Hematopoietic multipotent progenitor cell treated with erythropoietin and hydrocortisone succinate and interleukin-3 and kit ligand, for 6 days (in vitro differentiated cells): ENCODE measurements around the gene TOLLIP.
"Not testable (repeated sequence)": the region's sequence is repeated elsewhere in the genome, so short reads cannot be mapped to it uniquely, and the experiment has no call there.

Source experiments
- DNase-seq: peaks from one replicate; pipeline ENCODE4 v3.0.0-alpha.2; 2015

The TOLLIP gene

DNA sequence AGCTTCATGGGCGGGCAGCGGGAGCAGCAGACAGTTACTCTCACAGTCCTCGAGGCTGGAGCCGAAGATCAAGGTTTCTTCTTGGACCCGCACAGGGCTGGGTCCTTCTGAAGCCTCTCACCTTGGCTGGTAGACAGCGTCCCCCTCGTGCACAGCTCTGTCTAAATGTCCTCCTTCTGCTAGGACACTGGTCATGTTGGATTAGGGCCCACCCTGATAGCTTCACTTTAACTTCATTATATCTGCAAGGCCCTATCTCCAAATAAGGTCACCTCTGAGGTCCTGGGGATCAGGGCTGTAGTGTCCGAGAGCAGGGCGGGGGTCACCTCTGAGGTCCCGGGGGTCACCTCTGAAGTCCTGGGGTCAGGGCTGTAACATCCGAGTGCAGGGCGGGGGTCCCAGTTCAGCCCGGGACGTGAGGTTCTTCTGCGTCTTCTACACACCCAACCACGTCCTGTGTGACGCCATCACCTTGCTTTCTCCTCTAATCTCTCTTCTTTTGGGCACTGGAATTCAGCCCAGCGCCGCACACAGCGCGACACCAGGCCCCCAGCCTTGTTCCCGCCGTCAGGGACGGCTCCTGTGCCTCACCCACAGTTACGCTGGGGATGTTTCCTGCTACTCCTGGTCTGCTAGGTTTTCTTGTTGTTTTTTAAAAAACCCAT, 34.1 kb upstream of the TOLLIP start:
- DNase-seq, result no peak

DNA sequence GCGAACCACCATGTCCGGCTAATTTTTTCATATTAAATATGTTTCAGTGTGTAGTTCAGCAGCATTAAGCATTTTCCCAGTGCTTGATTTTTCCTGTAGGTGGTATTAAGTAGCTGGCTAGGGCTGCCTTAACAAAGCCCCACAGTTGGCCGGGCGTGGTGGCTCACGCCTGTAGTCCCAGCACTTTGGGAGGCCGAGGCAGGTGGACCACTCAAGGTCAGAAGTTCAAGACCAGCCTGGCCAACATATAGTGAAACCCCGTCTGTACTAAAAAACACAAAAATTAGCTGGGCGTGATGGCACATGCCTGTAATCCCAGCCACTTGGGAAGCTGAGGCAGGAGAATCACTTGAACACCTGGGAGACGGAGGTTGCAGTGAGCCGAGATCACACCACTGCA, 33.5 kb upstream of the TOLLIP start:
- DNase-seq, result no peak

DNA sequence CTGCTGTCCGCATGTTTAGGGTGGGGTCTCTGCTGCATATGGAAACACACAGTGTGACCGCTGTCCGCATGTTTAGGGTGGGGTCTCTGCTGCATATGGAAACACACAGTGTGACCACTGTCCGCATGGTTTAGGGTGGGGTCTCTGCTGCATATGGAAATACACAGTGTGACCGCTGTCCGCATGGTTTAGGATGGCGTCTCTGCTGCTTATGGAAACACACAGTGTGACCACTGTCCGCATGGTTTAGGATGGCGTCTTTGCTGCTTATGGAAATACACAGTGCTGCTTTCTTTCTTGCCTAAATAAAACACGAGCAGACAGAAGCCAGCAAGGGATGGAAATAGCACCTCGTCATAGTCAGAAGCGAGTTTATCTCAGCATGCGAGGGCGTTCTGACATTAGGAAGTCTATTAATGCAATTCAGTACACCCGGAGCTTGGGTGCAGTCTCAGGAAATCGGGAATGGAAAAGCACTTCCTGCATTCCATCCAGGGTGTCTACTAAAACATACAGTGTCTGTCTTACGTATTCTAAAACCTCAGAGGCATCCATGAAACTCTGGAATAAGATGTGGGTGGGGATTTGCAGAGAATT, 32.6 kb upstream of the TOLLIP start:
- DNase-seq, result peak; percentile 20

DNA sequence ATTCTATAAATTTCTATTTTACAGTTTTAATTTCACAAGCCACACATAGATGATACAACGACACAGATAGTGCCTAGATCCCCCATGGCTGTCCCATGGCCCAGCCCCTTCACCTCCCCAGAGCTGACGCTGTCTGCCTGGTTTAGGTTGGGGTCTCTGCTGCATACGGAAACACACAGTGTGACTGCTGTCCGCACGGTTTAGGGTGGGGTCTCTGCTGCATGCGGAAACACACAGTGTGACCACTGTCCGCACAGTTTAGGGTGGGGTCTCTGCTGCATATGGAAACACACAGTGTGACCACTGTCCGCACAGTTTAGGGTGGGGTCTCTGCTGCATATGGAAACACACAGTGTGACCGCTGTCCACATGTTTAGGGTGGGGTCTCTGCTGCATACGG, 31.8 kb upstream of the TOLLIP start:
- not testable (repeated sequence) for DNase-seq

DNA sequence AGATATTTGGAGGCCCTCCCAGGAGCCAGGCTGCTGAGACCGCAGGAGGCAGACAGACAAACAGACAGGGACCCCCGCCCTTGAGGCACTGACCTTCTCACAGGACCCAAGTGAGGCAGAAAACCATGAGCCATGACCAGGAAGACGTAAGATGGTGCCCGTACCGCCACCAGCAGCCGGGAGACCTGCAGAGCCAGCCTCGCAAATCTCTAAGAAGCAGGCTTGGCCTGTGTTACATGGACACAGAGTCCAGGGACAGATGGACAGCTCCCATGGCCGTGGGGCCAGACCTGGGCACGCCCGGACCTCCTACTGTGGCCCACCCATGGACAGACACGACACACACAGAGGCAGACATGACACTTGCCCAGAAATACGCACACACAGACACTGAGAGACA, 30.7 kb upstream of the TOLLIP start:
- DNase-seq, result no peak

DNA sequence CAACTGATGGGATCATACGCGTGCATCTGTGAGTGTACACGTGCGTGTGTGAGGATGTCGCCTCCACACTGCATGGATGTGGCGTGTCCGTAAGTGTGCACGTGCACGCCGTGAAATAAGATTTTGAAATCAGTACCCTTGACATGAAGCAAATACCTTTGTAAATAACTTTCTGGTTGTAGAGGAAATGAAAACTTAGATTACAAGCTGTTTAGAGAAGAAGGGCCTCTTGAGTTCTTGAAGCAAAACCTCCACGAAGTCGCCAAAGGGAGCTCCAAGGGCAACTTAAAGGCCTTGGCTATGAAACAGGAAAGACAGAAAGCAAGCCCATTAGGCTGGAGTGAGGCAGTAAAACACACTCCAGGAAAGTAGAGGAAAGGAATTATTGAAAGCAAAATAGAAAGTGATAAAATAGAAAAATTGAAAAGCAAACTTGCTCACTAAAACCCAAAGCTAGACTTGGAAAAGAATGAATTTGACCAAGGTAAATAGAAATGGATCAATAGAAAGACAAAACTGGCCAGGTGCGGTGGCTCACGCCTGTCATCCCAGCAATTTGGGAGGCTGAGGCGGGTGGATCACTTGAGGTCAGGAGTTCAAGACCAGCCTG, 29.7 kb upstream of the TOLLIP start:
- DNase-seq, result no peak

DNA sequence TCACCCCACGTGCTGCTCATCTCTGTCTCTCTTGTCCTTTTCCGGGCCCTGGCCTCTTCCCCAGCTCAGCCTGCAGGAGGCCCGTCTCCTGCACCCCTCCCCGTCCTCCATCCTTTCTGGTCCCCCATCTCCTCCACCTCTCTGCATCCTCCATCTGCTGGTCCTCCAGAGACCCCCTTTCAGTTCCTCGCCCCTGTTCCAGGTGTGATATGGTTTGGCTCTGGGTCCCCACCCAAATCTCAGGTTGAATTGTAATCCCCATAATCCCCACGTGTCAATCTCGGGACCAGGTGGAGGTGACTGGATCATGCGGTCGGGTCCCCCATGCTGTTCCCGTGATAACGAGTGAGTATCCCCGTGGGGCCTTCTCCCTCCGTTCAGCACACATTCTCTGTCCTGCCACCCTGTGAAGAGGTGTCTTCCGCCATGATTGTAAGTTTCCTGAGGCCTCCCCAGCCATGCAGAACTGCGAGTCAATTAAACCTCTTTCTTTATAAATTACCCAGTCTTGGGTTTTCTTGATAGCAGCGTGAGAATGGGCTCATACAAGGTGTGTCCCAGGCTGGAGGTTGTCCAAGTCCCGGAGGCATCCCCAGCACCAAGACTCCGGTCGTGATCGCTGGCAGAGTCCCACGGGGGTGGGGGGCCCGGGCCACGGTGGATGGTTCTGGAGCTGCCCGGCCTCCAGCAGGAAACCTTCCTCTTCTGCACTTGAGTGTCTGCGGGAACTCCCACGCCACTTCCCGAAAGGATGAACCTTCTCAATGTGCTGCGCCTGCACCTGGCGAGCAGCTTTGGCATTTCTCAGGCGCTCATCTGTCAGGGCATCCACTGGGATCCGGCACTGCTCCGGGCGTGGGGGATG, 29.0 kb upstream of the TOLLIP start:
- no peak for DNase-seq

DNA sequence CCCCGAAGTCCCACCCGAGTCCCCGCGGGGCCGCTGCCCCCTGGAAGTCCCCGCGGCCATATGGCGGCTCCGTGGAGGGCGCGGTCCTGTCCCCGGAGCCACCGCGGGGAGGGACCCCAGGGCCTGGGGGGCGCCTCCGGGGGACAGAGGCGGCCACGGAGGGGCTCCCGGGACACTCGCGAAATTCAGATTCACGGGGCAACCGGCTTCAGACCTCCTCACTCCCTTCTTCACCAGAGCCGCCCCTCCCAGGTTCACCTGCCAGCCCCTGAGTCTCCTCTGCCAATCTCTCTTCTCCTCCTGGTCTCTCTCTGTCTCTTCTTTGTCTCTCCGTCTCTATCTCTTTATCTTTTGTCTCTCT, 28.2 kb upstream of the TOLLIP start:
- no peak for DNase-seq

DNA sequence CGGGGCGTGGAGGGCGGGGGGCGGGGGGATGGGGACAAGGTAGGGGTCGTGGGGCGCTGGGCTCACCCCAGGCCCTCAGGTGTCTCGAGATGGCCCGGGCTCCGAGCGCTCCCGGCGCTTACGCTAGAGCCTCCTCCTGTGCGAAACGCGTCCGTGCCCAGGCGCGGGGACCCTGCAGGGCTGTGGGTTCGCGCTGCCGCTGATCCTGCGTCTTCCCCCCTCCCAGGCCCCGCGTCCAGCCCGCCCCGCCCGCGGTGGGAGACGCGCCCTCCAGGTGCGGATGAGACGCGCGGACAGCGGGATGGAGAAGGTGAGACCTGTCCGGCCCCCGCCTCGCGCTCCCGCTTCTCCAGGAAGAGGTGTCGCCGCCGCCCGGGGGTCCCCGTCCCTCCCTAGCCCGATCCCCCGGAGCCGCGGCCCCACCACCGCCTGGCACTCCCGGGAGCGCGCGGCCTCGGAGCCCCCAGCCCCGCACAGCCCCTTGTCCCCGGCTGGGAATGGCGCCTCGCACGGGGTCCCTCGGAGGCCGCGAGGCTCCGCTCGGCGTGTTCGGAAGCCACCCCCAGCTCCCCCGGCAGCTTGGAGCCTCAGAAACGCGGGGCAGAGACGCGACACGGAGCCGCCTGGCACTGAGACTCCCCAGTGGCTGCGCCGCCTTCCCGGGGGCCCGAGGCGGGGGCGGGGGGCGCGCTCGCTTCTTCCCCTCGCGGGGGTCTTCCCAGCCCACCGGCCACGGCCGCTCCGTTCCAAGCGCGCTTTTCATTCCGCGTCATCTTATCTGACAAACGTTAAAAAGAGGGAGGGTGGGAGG, 27.6 kb upstream of the TOLLIP start:
- DNase-seq, result peak; percentile 20

DNA sequence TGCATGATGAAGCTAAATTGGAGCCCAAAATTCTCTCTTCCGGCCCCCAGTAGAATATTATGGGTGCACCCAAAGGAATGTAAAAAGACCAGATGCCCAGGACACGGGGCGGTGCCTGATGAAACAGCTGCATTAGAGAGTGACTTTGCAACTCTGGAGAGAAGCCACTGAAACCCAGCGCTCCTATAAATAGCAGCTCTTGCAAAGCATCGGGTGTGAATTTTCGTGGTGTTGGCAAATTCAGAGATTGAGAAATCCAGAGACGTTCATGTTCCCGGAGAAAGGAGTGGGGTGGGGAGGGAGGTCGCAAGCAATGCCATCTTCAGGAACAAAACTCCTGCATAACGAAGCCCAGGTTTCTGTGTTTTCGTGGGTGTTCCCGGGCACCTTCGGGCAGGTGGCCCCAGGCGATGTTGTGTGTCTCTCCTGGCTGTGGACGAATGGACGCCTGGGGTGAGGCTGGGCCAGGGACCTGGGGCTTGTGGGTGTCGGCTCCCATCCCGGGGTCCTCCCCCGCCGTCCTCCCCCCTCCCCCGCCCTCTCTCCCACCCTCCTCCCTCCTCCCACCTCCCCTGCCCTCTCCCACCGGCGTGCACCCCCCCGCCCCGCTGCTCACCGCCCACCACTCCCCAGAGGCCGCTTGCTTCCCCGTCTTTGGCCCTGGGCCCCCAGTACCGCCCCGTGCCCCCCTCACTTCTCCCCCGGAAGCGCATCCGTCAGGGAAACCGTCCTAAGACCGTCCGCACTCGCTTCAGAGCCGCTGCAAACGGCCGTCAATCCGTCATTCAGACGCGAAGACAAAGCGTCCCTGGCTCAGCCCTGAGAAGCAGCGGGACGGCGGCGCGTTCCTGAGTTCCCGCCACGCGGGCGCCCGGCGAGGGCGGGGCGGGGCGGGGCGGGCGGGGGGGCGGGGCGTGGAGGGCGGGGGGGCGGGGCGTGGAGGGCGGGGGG, 26.7 kb upstream of the TOLLIP start:
- peak; percentile 87 for DNase-seq

DNA sequence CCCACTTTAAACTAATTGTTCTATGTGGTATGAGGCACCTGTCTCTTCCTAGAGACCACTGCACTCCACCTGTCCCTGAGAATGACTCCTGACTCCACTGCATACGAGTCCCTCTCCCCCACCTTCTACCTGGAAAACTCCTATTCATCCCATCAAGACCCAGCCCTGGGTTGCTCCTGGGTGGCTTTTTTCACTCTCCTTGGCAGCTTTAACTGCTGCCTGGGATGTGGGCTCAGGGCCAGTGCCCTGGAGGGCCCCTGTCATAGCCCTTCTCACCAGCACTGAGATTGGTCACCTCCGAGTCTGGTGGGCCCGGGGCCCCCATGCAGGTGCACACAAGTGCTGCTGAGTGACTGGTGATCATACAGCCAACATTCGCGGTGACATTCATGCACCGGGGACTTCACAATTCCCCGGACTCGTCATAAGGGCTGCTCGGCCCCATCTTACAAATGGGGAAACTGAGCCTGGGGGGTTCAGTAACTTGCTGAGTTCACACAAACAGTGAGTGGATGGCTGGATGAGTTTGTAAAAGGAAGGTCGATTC, 25.9 kb upstream of the TOLLIP start:
- DNase-seq, result no peak

DNA sequence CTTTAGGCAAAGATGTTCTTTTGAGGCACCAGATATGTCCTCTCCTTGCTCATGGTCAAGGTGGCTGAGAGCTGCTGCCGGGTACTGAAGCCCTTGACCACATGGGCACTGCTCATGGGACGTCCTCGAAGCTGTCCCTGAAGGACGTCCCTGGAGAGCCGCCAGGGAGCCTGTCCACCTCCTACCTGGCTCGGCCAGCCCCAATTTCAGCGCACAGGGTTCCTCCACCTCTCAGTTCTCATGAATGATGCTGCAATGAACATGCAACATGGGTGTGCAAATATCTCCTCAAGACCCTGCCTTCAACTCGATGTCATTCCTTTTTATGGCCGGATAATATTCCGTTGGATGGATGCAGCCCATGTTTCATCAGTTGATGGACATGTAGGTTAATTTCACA, 24.4 kb upstream of the TOLLIP start:
- DNase-seq, result no peak

DNA sequence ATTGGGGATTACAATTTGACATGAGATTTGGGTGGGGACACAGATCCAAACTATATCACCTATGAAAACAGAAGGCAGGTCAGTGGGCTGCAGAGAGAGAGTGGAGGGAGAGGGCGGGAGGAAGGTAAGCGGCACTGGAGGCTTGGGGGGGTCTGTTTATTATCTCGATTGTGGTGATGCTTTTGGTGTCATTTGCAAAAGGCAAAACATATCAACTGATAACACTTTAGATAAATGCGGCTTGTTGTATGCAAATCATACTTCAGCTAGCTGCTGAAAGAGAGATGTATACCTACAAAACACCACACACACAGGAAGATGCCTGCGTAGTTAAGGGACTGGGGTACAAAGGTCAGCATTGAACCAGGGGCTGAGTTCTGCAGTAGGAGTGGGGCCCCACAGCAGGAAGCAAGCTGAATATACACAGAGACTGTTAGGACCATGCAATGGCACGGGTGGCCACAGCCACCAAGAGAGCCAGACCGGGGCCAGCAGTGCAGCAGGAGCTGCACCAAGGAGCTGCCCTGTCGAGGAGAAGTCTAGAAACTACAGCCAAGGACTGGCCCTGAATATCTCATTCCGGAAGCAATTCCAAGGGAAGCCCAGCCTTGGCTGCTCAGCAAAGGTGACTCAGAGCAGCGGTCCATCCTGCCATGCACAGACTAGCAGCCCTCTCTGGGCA, 23.8 kb upstream of the TOLLIP start:
- DNase-seq, result no peak

DNA sequence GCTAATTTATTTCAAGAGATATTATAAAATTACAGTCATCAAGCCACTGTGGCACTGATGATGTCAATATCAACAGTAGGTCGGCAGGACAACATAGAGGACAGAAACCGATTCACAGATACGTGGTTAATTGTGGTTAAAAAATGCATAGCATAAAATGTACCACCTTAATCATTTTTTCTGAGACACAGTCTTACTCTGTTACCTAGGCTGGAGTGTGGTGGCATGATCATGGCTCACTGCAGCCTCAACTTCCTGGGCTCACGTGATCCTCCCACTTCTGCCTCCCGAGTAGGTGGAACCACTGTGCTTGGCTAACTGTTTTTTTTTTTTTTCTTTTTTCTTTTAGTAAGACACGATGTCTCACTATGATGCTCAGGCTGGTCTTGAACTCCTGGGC, 21.0 kb upstream of the TOLLIP start:
- no peak for DNase-seq

DNA sequence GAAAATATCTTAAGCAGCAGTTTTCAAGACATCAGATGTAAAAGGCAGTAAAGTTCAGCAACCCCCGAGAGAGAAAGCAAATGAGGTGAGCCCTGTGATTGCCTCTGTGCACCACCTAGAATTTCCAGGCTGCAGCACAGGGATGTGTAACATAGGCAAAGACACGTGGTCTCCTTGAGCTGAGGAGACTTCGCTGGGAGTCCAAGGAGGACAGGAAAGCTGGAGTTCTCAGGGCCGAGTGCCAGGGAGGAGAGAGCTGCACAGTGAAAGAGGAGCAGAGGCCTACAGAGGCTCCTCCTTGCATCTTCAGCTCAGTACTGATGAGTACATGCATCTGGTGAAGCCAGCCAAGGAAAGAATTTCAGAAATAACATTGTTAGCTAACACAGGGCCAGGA, 17.6 kb upstream of the TOLLIP start:
- DNase-seq, result no peak

DNA sequence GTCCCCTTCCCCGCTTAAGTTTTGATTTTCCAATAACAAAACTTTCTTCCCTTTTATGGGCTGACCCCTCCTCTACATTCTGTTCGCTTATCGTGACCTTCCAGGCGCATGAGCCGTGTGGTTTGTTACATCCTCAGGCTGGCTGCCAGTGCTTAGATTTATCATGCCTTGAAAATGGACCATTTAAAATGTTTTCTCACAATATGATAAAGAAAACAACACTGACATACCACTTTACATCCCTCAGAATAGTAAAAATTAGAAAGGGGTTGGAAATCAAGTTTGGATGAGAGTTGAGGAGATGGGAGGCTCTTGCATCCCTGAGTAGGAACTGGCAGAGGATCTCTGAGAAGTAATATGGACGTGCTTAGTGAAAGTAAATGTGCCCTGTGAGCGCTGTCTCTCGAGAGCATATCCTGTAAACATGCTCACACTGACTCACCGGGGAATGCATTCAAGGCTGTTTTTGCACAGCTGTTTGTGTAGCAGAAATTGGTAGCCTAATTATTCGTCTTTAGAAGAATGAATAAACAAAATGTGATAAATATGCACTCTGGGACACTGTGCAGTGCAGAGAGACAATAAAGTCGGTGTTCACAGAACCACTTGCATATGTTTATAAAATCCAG, 17.1 kb upstream of the TOLLIP start:
- DNase-seq, result no peak

DNA sequence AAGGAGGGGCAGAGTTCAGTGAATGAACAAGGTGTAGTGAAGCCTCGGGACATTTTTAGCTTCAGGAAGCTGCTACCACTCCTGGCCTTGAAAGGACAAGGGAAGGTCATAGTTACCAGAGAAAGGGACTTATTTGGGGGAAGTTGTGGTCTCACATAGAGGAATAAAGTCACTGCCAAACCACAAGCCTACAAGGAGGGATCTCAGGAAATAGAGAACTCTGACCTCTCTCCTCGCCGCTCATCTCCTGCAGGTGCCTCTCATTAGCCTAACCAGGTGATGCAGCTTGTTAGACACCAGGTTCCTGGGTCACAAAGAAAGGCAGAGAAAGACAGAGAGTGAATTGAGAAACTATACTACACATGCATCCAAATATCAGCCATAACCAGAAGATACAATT, 14.3 kb upstream of the TOLLIP start:
- DNase-seq, result peak; percentile 36

DNA sequence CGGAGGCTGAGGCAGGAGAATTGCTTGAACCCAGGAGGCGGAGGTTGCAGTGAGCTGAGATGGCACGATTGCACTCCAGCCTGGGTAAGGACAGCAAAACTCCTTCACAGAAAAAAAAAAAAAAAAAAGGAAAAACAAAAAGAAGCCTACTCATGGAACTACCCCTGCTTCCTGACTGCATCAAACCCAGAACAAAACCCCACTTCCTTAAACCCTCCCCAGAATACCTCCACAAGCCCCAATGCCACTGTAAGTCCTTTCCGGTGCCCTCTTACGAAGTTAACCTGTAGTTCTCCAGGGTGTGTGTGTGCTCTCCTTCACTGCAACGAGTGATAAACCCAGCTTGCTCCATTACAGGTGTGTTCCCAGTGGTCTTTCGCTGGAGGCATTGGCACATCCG, 8.6 kb upstream of the TOLLIP start:
- no peak for DNase-seq

DNA sequence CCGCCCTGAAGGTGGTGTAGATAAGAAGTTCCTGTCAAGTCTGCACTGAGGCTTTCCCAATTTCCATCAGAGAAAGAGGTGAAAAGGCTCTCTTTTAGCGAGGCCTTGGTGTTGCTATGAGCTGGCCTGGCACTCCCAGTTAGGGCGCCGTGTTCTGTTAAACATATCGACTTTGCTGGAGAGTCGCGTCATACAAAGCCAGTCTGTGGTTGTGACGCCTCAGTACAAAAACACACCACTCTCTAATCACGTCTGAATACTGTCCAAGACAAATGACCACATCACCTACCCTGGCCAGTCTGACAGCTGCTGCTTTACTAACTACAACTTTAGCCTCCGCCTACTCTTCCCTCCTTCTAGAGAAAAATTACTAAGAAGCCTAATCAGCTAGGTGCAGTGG, 8.0 kb upstream of the TOLLIP start:
- DNase-seq, result no peak

DNA sequence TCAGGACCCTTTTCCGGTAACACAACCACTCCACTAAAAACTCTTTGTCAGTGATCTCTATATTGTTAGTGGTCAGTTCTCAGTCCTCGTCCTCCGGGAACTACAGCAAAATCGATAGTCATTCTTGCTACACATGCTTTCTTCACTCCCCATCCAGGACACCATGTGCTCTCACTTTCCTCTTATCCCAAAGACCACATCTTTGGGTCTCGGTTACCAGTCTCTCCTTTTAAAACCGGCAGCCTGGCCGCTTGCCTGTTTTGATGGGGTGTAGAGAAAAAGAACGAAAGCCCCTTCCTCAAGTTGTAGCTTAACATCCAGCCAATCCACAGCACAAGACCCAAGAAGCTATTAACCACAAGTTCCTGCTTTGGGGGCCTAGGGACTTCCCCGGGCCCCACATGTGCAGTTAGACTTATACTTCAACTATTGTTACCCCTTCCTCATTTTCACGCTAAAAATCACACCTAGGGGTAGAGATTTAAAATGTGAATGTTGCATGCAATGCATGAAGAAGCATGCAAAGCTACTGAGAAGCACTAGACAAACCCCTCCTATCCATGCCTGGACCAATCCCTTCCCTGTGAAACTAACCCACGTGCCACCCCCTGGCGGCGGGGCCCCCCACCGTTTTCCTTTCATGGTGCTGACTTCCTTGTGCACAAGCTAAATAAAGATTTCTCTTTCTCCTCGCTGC, 1.5 kb upstream of the TOLLIP start:
- peak; percentile 36 for DNase-seq
